ENCODE measurements around the gene ACBD6.

DNA sequence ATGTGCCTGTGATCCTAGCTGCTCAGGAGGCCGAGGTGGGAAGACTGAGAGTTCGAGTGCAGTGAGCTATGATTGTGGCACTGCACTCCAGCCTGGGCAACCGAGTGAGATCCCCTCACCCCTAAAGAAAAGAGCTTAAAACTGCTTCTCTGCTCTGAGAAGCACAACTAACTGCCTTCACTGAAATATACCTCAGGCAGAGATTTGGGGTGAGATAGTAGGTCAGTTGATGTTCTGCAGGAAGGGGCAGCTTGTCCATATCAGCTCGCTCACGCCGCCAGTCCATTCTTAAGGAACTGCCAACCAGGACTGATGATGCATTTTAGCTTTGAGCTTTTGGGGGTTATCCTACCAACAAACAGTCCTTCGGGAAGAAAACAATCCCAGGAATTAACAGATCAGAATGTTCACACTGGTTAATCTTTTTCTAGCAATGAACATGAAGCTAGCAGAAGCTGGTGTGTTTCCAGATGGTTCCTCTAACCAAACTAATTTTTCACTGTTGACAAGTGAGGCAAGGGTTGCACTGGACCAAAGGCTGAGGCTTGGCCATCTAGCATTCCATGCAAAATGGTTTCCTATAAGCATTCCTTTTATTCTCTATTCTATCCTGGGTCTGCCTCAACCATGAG lies 240.7 kb downstream of the ACBD6 start:
- TF ChIP-seq, protein P1, sequence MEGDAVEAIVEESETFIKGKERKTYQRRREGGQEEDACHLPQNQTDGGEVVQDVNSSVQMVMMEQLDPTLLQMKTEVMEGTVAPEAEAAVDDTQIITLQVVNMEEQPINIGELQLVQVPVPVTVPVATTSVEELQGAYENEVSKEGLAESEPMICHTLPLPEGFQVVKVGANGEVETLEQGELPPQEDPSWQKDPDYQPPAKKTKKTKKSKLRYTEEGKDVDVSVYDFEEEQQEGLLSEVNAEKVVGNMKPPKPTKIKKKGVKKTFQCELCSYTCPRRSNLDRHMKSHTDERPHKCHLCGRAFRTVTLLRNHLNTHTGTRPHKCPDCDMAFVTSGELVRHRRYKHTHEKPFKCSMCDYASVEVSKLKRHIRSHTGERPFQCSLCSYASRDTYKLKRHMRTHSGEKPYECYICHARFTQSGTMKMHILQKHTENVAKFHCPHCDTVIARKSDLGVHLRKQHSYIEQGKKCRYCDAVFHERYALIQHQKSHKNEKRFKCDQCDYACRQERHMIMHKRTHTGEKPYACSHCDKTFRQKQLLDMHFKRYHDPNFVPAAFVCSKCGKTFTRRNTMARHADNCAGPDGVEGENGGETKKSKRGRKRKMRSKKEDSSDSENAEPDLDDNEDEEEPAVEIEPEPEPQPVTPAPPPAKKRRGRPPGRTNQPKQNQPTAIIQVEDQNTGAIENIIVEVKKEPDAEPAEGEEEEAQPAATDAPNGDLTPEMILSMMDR (IDR thresholded peaks at IDR 0.05) = no peak
- TF ChIP-seq EP300 (IDR thresholded peaks at IDR 0.05) (no peak), POLR2A (IDR thresholded peaks at IDR 0.05) (no peak)

All from stomach (tissue), 4 donors.